IMR-90 (cell line): ENCODE results near the gene DEPDC1. TPM values are rescaled to one million over a fixed set of nuclear protein-coding genes. Genes with fewer than 3 reads are reported as not detected.

ENCODE experiments used
- ATAC-seq: fragments of 200-7000 bp; cut with Tn5 transposase; 2 replicates; pipeline ENCODE4 v1.9.1; 2020; ENCODE audit warnings: low read depth, mild to moderate bottlenecking, moderate library complexity
- Bru-seq: library from RNA; stranded (reverse); fragments of 400-500 nt; gene quantifications from one replicate; lab custom pipeline; 2021; lab: Mats Ljungman, UMichigan
- BruChase-seq, 2 experiments: library from RNA; stranded (reverse); fragments of 400-500 nt; gene quantifications; one replicate each; lab custom pipeline; 2021; lab: Mats Ljungman, UMichigan
- BruUV-seq: library from RNA; stranded (reverse); fragments of 400-500 nt; replicated peaks from 2 replicates; lab custom pipeline; 2021; lab: Mats Ljungman, UMichigan
- CTCF ChIA-PET: fragments of 300-600 bp; formaldehyde crosslinking; extraction: SDS; loops from one replicate; lab custom pipeline; 2021; ENCODE audit warnings: antibody characterized with exemption; lab: Yijun Ruan, JAX
- POLR2A ChIA-PET: fragments of 300-600 bp; sonication (Branson Sonifier 250); formaldehyde crosslinking; loops from one replicate; lab custom pipeline; 2022; ENCODE audit warnings: antibody characterized with exemption; ENCODE audit not compliant: unreplicated experiment; lab: Charles Lee
- DNase-seq: peaks from one replicate; pipeline ENCODE4 v3.0.0; 2013
- H2AFZ ChIP-seq: replicated peaks from 2 replicates; pipeline ENCODE3; 2013; ENCODE audit warnings: low read length, mild to moderate bottlenecking; ENCODE audit not compliant: poor library complexity
- H2AK5ac ChIP-seq: 2 replicates; pipeline ENCODE4 v1.6.1; 2013; ENCODE audit warnings: low read depth, low read length, inconsistent platforms
- H2AK9ac ChIP-seq: replicated peaks from 2 replicates; pipeline ENCODE3; 2013; ENCODE audit warnings: mild to moderate bottlenecking, low read depth, low read length, moderate library complexity; ENCODE audit not compliant: poor library complexity
- H2BK120ac ChIP-seq: 2 replicates; pipeline ENCODE4 v1.6.1; 2013; ENCODE audit warnings: low read depth, low read length, inconsistent platforms
- H2BK15ac ChIP-seq: 3 replicates; pipeline ENCODE4 v1.6.1; 2013; ENCODE audit warnings: low read depth, low read length, inconsistent platforms
- H2BK20ac ChIP-seq: 2 replicates; pipeline ENCODE4 v1.6.1; 2013; ENCODE audit warnings: low read depth, mild to moderate bottlenecking, inconsistent platforms, low read length, moderate library complexity
- H2BK5ac ChIP-seq: 2 replicates; pipeline ENCODE4 v1.6.1; 2013; ENCODE audit warnings: mild to moderate bottlenecking, low read depth, low read length, inconsistent platforms; ENCODE audit not compliant: poor library complexity, severe bottlenecking
- H3K14ac ChIP-seq: replicated peaks from 2 replicates; pipeline ENCODE4 v1.6.1; 2013; ENCODE audit warnings: low read depth, low read length, inconsistent platforms
- H3K18ac ChIP-seq: 2 replicates; pipeline ENCODE4 v1.6.1; 2013; ENCODE audit warnings: low read depth, low read length, control low read depth
- H3K23ac ChIP-seq: 2 replicates; pipeline ENCODE4 v1.6.1; 2013; ENCODE audit warnings: low read depth, low read length, inconsistent platforms
- H3K27ac ChIP-seq: 2 replicates; pipeline ENCODE4 v1.5.1; 2013; ENCODE audit warnings: mild to moderate bottlenecking, control low read depth, low read length; ENCODE audit not compliant: insufficient read depth
- H3K27me3 ChIP-seq: 2 replicates; pipeline ENCODE4 v1.6.1; 2013; ENCODE audit warnings: low read length; ENCODE audit not compliant: control insufficient read depth, insufficient read depth
- H3K36me3 ChIP-seq: 2 replicates; pipeline ENCODE4 v1.6.1; 2013; ENCODE audit warnings: low read length, mixed read lengths; ENCODE audit not compliant: control insufficient read depth, insufficient read depth
- H3K4ac ChIP-seq: 2 replicates; pipeline ENCODE4 v1.6.1; 2013; ENCODE audit warnings: low read depth, low read length, inconsistent platforms
- H3K4me1 ChIP-seq: 2 replicates; pipeline ENCODE4 v1.6.1; 2013; ENCODE audit warnings: low read length, mixed read lengths; ENCODE audit not compliant: control insufficient read depth, insufficient read depth
- H3K4me2 ChIP-seq: 2 replicates; pipeline ENCODE4 v1.6.1; 2013; ENCODE audit warnings: low read depth, mild to moderate bottlenecking, control low read depth, low read length, moderate library complexity
- H3K4me3 ChIP-seq: 2 replicates; pipeline ENCODE4 v1.5.1; 2013; ENCODE audit warnings: low read depth, mild to moderate bottlenecking, control low read depth, low read length, moderate library complexity; ENCODE audit not compliant: insufficient read depth
- H3K56ac ChIP-seq: 2 replicates; pipeline ENCODE4 v1.6.1; 2013; ENCODE audit warnings: low read length, inconsistent platforms; ENCODE audit not compliant: insufficient read depth; ENCODE audit errors: extremely low read depth
- H3K79me1 ChIP-seq, 2 experiments: 2 replicates each; pipeline ENCODE4 v1.6.1; 2013; ENCODE audit warnings: low read length in 2 of 2, inconsistent platforms in 1 of 2, low read depth in 1 of 2
- H3K9ac ChIP-seq: 2 replicates; pipeline ENCODE4 v1.6.1; 2013; ENCODE audit warnings: low read depth, low read length, control low read depth
- H3K9me1 ChIP-seq: 2 replicates; pipeline ENCODE4 v1.6.1; 2013; ENCODE audit warnings: low read length, inconsistent platforms; ENCODE audit not compliant: insufficient read depth
- H3K9me3 ChIP-seq: 2 replicates; pipeline ENCODE4 v1.6.1; 2013; ENCODE audit warnings: low read length; ENCODE audit not compliant: control insufficient read depth, insufficient read depth
- H4K20me1 ChIP-seq: 2 replicates; pipeline ENCODE4 v1.6.1; 2013; ENCODE audit warnings: low read length, inconsistent platforms; ENCODE audit not compliant: insufficient read depth
- H4K5ac ChIP-seq: 2 replicates; pipeline ENCODE4 v1.6.1; 2013; ENCODE audit warnings: mild to moderate bottlenecking, low read depth, low read length, control low read depth
- H4K8ac ChIP-seq, 2 experiments: 2 replicates each; pipeline ENCODE4 v1.6.1; 2013; ENCODE audit warnings: low read depth in 2 of 2, low read length in 2 of 2, control low read depth in 1 of 2, inconsistent platforms in 1 of 2
- H4K91ac ChIP-seq: 2 replicates; pipeline ENCODE4 v1.6.1; 2013; ENCODE audit warnings: low read depth, low read length, inconsistent platforms; ENCODE audit not compliant: insufficient read depth
- BHLHE40 ChIP-seq: fragments of 150-350 bp; IDR thresholded peaks from 2 replicates; pipeline ENCODE4 v1.6.1; 2016; ENCODE audit warnings: mild to moderate bottlenecking, low read depth, low read length
- FOS ChIP-seq: fragments of 150-350 bp; IDR thresholded peaks from 2 replicates; pipeline ENCODE4 v1.6.1; 2016; ENCODE audit warnings: low read depth, low read length
- MXI1 ChIP-seq: IDR thresholded peaks from 2 replicates; pipeline ENCODE4 v1.6.1; 2012; ENCODE audit warnings: low read depth, mild to moderate bottlenecking, low read length, moderate library complexity, borderline replicate concordance
- POLR2A ChIP-seq: IDR thresholded peaks from 2 replicates; pipeline ENCODE4 v1.6.1; 2012; ENCODE audit warnings: mild to moderate bottlenecking, low read depth, low read length
- USF2 ChIP-seq: fragments of 150-350 bp; IDR thresholded peaks from 2 replicates; pipeline ENCODE4 v1.6.1; 2017; ENCODE audit warnings: mild to moderate bottlenecking, antibody characterized with exemption, low read length, low read depth
- WGBS, 2 experiments: methylation state at CpG; one replicate each; pipeline versions ENCODE4 v1.1.5 to v1.1.7; 2013; ENCODE audit warnings: missing lambda C conversion rate in 2 of 2; ENCODE audit not compliant: insufficient read length in 1 of 2; ENCODE audit errors: extremely low coverage in 2 of 2; 5-methylcytosine and 5-hydroxymethylcytosine counted together
- dilution Hi-C: fragments of 300-500 bp; cut with HindIII; formaldehyde crosslinking; loops from one replicate; pipeline ENCODE4 v1.14.3; 2018; ENCODE audit warnings: low sequenced_read_pairs; ENCODE audit not compliant: unreplicated experiment
- in situ Hi-C: fragments of 300-500 bp; cut with MboI; formaldehyde crosslinking; loops from 3 replicates; pipeline ENCODE4 v1.14.3; 2019; ENCODE audit warnings: low sequenced_read_pairs, inconsistent platforms, mixed read lengths
- intact Hi-C: fragments of 100-400 bp; cut with micrococcal nuclease; formaldehyde crosslinking; loops from 2 replicates; pipeline ENCODE4 v1.10.0; 2022
- long read RNA-seq: library from polyadenylated mRNA; unstranded; transcript quantifications from one replicate; pipeline ENCODE4 v2.0.0, GENCODE V29; 2021; ENCODE audit not compliant: unreplicated experiment
- polyA plus RNA-seq, 3 experiments: library from polyadenylated mRNA; depleted of rRNA; stranded (reverse); fragments of >200 nt; gene quantifications; 2 replicates each; pipeline ENCODE4 v1.2.3, GENCODE V29; 2012; ENCODE audit warnings: low replicate concordance in 1 of 3
- total RNA-seq: library from RNA; depleted of rRNA; stranded (reverse); fragments of >200 nt; gene quantifications from 2 replicates; pipeline ENCODE4 v1.2.3, GENCODE V29; 2012; rRNA removed

Gene DEPDC1, protein sequence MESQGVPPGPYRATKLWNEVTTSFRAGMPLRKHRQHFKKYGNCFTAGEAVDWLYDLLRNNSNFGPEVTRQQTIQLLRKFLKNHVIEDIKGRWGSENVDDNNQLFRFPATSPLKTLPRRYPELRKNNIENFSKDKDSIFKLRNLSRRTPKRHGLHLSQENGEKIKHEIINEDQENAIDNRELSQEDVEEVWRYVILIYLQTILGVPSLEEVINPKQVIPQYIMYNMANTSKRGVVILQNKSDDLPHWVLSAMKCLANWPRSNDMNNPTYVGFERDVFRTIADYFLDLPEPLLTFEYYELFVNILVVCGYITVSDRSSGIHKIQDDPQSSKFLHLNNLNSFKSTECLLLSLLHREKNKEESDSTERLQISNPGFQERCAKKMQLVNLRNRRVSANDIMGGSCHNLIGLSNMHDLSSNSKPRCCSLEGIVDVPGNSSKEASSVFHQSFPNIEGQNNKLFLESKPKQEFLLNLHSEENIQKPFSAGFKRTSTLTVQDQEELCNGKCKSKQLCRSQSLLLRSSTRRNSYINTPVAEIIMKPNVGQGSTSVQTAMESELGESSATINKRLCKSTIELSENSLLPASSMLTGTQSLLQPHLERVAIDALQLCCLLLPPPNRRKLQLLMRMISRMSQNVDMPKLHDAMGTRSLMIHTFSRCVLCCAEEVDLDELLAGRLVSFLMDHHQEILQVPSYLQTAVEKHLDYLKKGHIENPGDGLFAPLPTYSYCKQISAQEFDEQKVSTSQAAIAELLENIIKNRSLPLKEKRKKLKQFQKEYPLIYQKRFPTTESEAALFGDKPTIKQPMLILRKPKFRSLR
- 14.7 and 32.5 TPM in 2 replicates for total RNA-seq
- 5.3 and 7.4 TPM in 2 replicates for polyA plus RNA-seq (2012; rRNA removed)
- polyA plus RNA-seq (2012; cell fraction: cytosol; rRNA removed): 0.40 and 0.87 TPM in 2 replicates
- polyA plus RNA-seq (2012; cell fraction: nucleus; rRNA removed; ENCODE audit: low replicate concordance): 0.28 and 1.8 TPM in 2 replicates
- percentile 45 among the genes with signal in this experiment for Bru-seq, nascent RNA
- BruChase-seq, experiment 1, labeled RNA remaining after a 6-hour chase: percentile 46 among the genes with signal in this experiment
- percentile 49 among the genes with signal in this experiment for BruChase-seq, experiment 2, labeled RNA remaining after a 2-hour chase
- long read RNA-seq, full-length matches to known transcripts: 5 of 11 reads
- long read RNA-seq, partial matches to known transcripts: 5 of 11 reads
- long read RNA-seq, other reads (novel, unspliced or antisense): 1 of 11 reads

DNA sequence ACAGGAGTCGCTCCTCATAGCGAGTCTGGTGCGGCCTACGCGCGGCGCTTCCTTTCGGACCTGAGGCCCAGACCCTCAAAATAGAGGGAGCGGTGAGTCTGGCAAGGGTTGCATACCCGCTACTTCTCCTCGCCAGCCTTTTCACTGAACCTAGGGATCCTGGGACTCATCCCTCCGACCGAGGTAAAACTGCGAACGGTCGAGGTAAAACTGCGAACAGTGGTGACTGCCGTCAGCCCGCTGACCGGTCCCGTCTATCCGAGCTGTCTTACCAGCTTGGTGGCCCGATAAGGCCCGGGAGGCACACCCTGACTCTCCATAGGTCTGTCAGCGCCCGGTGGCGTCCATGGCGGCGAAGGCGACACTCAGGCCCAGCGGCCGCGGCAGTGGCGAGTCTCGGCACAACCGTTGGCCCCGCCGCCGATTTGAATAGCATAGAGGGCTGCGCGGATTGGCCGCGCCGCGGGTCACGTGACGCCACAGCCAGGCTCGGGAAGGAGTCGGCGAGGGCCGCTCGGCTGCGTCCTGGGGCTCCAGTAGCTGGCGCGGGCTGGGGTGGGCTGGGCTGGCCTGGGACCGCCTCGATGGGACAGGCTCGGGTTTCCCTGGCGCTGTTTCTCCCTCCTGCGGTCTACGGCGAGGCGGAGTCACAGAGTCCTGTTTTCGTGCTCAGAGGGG, at the start of gene DEPDC1:
DEPDC1 (minus strand) TSS at position 403 of the 678 bp plus-strand sequence; CDS start at position 320, 83 bp downstream.
- ATAC-seq (peak; percentile 99), DNase-seq (peak; percentile 92)
- H4K20me1 ChIP-seq: no peaks in the 10 kb centered on the region
- H4K8ac ChIP-seq: peak within 1 kb of the TSS; percentile 45 to 65
- H3K23ac ChIP-seq: peak within 1 kb of the TSS; percentile 93
- H2AK5ac ChIP-seq: no peak within 1 kb of the TSS
- H3K14ac ChIP-seq: peak within 1 kb of the TSS; percentile 70; the same call in 1 of the 2 replicates
- H3K27me3 ChIP-seq: no peaks in the 10 kb centered on the region
- peak within 1 kb of the TSS; percentile 10 for H2BK5ac ChIP-seq
- TF ChIP-seq MXI1: peak; percentile 98
- peak; percentile 60; the same call in 1 of the 2 replicates for TF ChIP-seq BHLHE40
- no peak; the same call in 1 of the 2 replicates for TF ChIP-seq POLR2A
- peak; percentile 43; the same call in 1 of the 2 replicates for TF ChIP-seq FOS
- TF ChIP-seq USF2: peak; percentile 99
- H4K5ac ChIP-seq: no peak within 1 kb of the TSS
- no peak within 1 kb of the TSS for H3K18ac ChIP-seq
- H3K4me2 ChIP-seq: peak within 1 kb of the TSS; percentile 92
- intact Hi-C loops: no loop called here
- dilution Hi-C loops: no loop called here
- H2BK15ac ChIP-seq: no peak within 1 kb of the TSS
- WGBS, 2 experiments: 0% methylated on average over 35 of the region's 64 CpGs; no CpG with 5 or more reads in 1 of the 2 experiments
- peaks cover 2% of the 10 kb centered on the region; the same call in 1 of the 2 replicates for H3K4me1 ChIP-seq
- peak within 1 kb of the TSS; percentile 61 for H3K56ac ChIP-seq
- peak within 1 kb of the TSS; percentile 69 for H3K4ac ChIP-seq
- ChIA-PET CTCF (interaction anchor here (0.8 to 1.6 kb wide), 2 partner anchors 16 to 22 kb away, joined by 3 to 4 read pairs; no protein-coding TSS in a partner anchor), POLR2A (no interaction called here)
- peak within 1 kb of the TSS; percentile 83 for H2AK9ac ChIP-seq
- peak within 1 kb of the TSS; percentile 72 for H4K91ac ChIP-seq
- H2AFZ ChIP-seq: peak within 1 kb of the TSS; percentile 98
- no peaks in the 10 kb centered on the region for H3K9me1 ChIP-seq
- H3K4me3 ChIP-seq: peak within 1 kb of the TSS; percentile 77
- no peaks in the 10 kb centered on the region for H3K9me3 ChIP-seq
- BruUV-seq: no TSS peak
- in situ Hi-C loops: no loop called here
- H2BK120ac ChIP-seq: 0 out of 2 replicates have a peak within 1 kb of the TSS, but pooled peaks have one; percentile 6
- H3K9ac ChIP-seq: peak within 1 kb of the TSS; percentile 71
- peak within 1 kb of the TSS; percentile 45; the same call in 1 of the 2 replicates for H3K27ac ChIP-seq
- peaks cover 17 to 25% of the 10 kb centered on the region in 2 experiments for H3K79me1 ChIP-seq
- no peak within 1 kb of the TSS for H2BK20ac ChIP-seq
- H3K36me3 ChIP-seq: no peaks in the 10 kb centered on the region
